ENCODE measurements around the gene MEGF6. TPM values are rescaled to one million over a fixed set of nuclear protein-coding genes. Genes with fewer than 3 reads are reported as not detected.

The MEGF6 gene
- total RNA-seq, 2 donors from 2014 or later, result 22.4 to 24.9 TPM

DNA sequence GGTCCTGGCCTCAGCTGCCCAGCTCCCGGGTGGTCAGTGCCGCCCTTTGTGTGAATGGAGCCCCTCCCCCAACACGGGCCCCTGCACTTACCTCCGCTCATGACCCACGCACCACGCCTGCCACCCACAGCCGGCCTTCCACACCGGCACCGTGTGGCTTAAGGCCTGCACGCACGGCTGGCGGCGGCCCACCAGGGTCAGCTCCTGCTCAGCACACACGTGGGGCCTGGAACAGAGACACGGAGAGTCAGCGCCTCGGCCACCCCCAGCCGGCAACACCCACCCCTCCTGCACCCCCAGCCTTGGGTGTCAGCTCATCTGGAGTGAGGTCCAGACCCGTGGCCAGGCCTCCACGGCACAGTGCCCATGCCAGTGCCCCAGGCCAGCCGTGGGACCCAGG, 8.9 kb downstream of the MEGF6 start:
- DNase-seq (no peak), ATAC-seq (no peak)
- no peak overlapping the region for H3K4me3 ChIP-seq
- TF ChIP-seq POLR2A (IDR thresholded peaks at IDR 0.05) (no peak), CTCF (IDR thresholded peaks at IDR 0.05) (no peak)
- WGBS, 2 donors, result 75 to 80% methylated on average over 3 to 21 of the region's 21 CpGs
- H3K27me3 ChIP-seq, result no peaks in the 10 kb centered on the region
- H3K9me3 ChIP-seq, result peaks cover 0 to 5% (median 0%) of the 10 kb centered on the region in 3 donors
- H3K4me1 ChIP-seq, result peaks cover 12% of the 10 kb centered on the region
- intact Hi-C loops (cut with DNase I), result no loop called here
- no peak overlapping the region for H3K27ac ChIP-seq
- no peaks in the 10 kb centered on the region for H3K36me3 ChIP-seq (replicated peaks in 1 of 2; ENCODE audit: insufficient read depth in 1 of 2, low read depth in 2 of 2)

GRCh38 chr1:3601743-3602142, 9.6 kb downstream of the MEGF6 start:
- DNase-seq, result no peak
- no peak for TF ChIP-seq POLR2A (IDR thresholded peaks at IDR 0.05)
- TF ChIP-seq CTCF (IDR thresholded peaks at IDR 0.05), result no peak
- no peaks in the 10 kb centered on the region for H3K27me3 ChIP-seq
- H3K27ac ChIP-seq, result no peak overlapping the region
- intact Hi-C loops (cut with DNase I), result no loop called here
- H3K36me3 ChIP-seq (replicated peaks in 1 of 2; ENCODE audit: insufficient read depth in 1 of 2, low read depth in 2 of 2), result no peaks in the 10 kb centered on the region
- H3K4me3 ChIP-seq, result no peak overlapping the region
- 59 to 64% methylated on average over 15 to 16 of the region's 16 CpGs for WGBS, 2 donors
- no peak for ATAC-seq
- peaks cover 12% of the 10 kb centered on the region for H3K4me1 ChIP-seq
- H3K9me3 ChIP-seq, result peaks cover 0 to 5% (median 0%) of the 10 kb centered on the region in 3 donors

DNA sequence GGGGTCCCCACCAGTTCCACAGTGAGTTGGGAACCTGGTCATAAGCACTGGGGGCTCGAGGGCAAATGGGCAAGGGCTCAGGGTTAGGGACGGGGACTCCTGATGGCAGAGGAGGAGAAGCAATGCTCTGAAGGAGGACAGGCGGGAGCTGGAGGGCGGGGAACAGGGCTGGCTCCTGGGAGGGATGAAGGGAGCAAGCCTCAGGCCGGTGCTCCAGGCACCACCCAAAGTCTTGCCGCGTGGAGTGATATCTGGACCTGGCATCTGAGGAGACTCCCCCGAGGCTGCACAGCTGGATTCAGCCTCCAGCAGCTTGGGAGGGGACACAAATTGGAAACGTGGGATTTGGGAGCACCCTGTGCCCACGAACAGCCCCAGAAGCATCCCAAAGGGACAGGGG, 11.0 kb downstream of the MEGF6 start:
- 68 to 72% methylated on average over 10 of the region's 10 CpGs for WGBS, 2 donors
- no peaks in the 10 kb centered on the region for H3K27me3 ChIP-seq
- ATAC-seq (no peak), DNase-seq (no peak)
- peaks cover 12% of the 10 kb centered on the region for H3K4me1 ChIP-seq
- peaks cover 0 to 5% (median 0%) of the 10 kb centered on the region in 3 donors for H3K9me3 ChIP-seq
- no peaks in the 10 kb centered on the region for H3K36me3 ChIP-seq (replicated peaks in 1 of 2; ENCODE audit: insufficient read depth in 1 of 2, low read depth in 2 of 2)
- no peak for TF ChIP-seq POLR2A (IDR thresholded peaks at IDR 0.05)
- no peak for TF ChIP-seq CTCF (IDR thresholded peaks at IDR 0.05)
- no peak overlapping the region for H3K27ac ChIP-seq
- no peak overlapping the region for H3K4me3 ChIP-seq
- intact Hi-C loops (cut with DNase I), result no loop called here

- H3K27ac ChIP-seq, result no peak overlapping the region
- no peak for DNase-seq
- H3K36me3 ChIP-seq (replicated peaks in 1 of 2; ENCODE audit: insufficient read depth in 1 of 2, low read depth in 2 of 2), result no peaks in the 10 kb centered on the region
- no peak for ATAC-seq
- no peaks in the 10 kb centered on the region for H3K27me3 ChIP-seq
- H3K4me3 ChIP-seq, result no peak overlapping the region
- H3K9me3 ChIP-seq, result peaks cover 0 to 5% (median 0%) of the 10 kb centered on the region in 3 donors
- TF ChIP-seq CTCF (IDR thresholded peaks at IDR 0.05) (no peak), POLR2A (IDR thresholded peaks at IDR 0.05) (no peak)
- H3K4me1 ChIP-seq, result peaks cover 12% of the 10 kb centered on the region
- WGBS, 2 donors, result 72 to 75% methylated on average over 10 to 15 of the region's 15 CpGs
- intact Hi-C loops (cut with DNase I), result no loop called here
Measured at GRCh38 chr1:3599816-3600215, 11.5 kb downstream of the MEGF6 start.

- no peaks in the 10 kb centered on the region for H3K27me3 ChIP-seq
- ATAC-seq (no peak), DNase-seq (no peak)
- H3K27ac ChIP-seq, result no peak overlapping the region
- TF ChIP-seq POLR2A (IDR thresholded peaks at IDR 0.05) (no peak), CTCF (IDR thresholded peaks at IDR 0.05) (no peak)
- peaks cover 0 to 5% (median 0%) of the 10 kb centered on the region in 3 donors for H3K9me3 ChIP-seq
- intact Hi-C loops (cut with DNase I), result no loop called here
- no peaks in the 10 kb centered on the region for H3K36me3 ChIP-seq (replicated peaks in 1 of 2; ENCODE audit: insufficient read depth in 1 of 2, low read depth in 2 of 2)
- 73% methylated on average over 16 of the region's 16 CpGs; no CpG with 5 or more reads in 1 of the 2 donors for WGBS, 2 donors
- peaks cover 12% of the 10 kb centered on the region for H3K4me1 ChIP-seq
- H3K4me3 ChIP-seq, result no peak overlapping the region
Measured at GRCh38 chr1:3599286-3599811, 12.0 kb downstream of the MEGF6 start.

All from body of pancreas (tissue), 4 donors.